SK-N-SH (cell line): ENCODE data around the gene INPP5A. TPM values are rescaled to one million over a fixed set of nuclear protein-coding genes. Genes with fewer than 3 reads are reported as not detected.

Source experiments
- CTCF ChIA-PET: fragments of 300-600, 350-600 bp; formaldehyde crosslinking; extraction: SDS; loops from one replicate; lab custom pipeline; 2021; lab: Yijun Ruan, JAX
- POLR2A ChIA-PET: fragments of 350-600 bp; sonication (Branson Sonifier 250); formaldehyde crosslinking; extraction: SDS; loops from one replicate; lab custom pipeline; 2020; ENCODE audit warnings: antibody characterized with exemption, inconsistent platforms; lab: Yijun Ruan, JAX
- DNase-seq: peaks from one replicate; pipeline ENCODE4 v3.0.0; 2012
- H2AFZ ChIP-seq: fragments of 200-600 bp; sonication (generic); 2 replicates; pipeline ENCODE4 v1.8.1; 2016; ENCODE audit warnings: antibody characterized with exemption, mild to moderate bottlenecking, low read depth
- H3F3A ChIP-seq: fragments of 200-600 bp; sonication (generic); replicated peaks from 2 replicates; pipeline ENCODE3; 2016; ENCODE audit warnings: antibody characterized with exemption, mild to moderate bottlenecking; ENCODE audit not compliant: insufficient read depth
- H3K27ac ChIP-seq, 2 experiments: fragments of 200-500 bp in 1 of 2; fragments of 200-600 bp in 1 of 2; sonication (Bioruptor generic) in 1 of 2; sonication (generic), shearing (Covaris generic) in 1 of 2; 2 replicates each; pipeline versions ENCODE4 v1.5.1 to v1.6.1; 2014 to 2016; ENCODE audit warnings: low read depth in 2 of 2, inconsistent platforms in 1 of 2, low read length in 1 of 2, mild to moderate bottlenecking in 1 of 2, mixed read lengths in 1 of 2
- H3K27me3 ChIP-seq: fragments of 200-600 bp; sonication (generic), shearing (Covaris generic); 2 replicates; pipeline ENCODE4 v1.6.1; 2016; ENCODE audit warnings: mixed run types; ENCODE audit not compliant: insufficient read depth
- H3K36me3 ChIP-seq, 2 experiments: fragments of 200-500 bp in 1 of 2; fragments of 200-600 bp in 1 of 2; sonication (Bioruptor generic) in 1 of 2; sonication (generic) in 1 of 2; replicated peaks in 1 of 2; 2 replicates each; pipeline versions ENCODE3 to v1.5.1; 2014 to 2016; ENCODE audit warnings: low read length in 1 of 2, mild to moderate bottlenecking in 1 of 2; ENCODE audit not compliant: insufficient read depth in 2 of 2, control insufficient read depth in 1 of 2
- H3K4me1 ChIP-seq, 2 experiments: fragments of 200-500 bp in 1 of 2; fragments of 200-600 bp in 1 of 2; sonication (Bioruptor generic) in 1 of 2; sonication (generic), shearing (Covaris generic) in 1 of 2; 2 replicates each; pipeline versions ENCODE4 v1.5.1 to v1.6.1; 2014 to 2016; ENCODE audit warnings: low read depth in 1 of 2, low read length in 1 of 2, mixed run types in 1 of 2; ENCODE audit not compliant: insufficient read depth in 2 of 2, control insufficient read depth in 1 of 2
- H3K4me2 ChIP-seq: fragments of 200-600 bp; sonication (generic), shearing (Covaris generic); 2 replicates; pipeline ENCODE4 v1.6.1; 2017; ENCODE audit warnings: mixed run types
- H3K4me3 ChIP-seq, 2 experiments: fragments of 200-500 bp in 1 of 2; fragments of 200-600 bp in 1 of 2; sonication (Bioruptor generic) in 1 of 2; sonication (generic), shearing (Covaris generic) in 1 of 2; 2 replicates each; pipeline versions ENCODE4 v1.5.1 to v1.8.1; 2014 to 2016; ENCODE audit warnings: low read depth in 2 of 2, inconsistent platforms in 1 of 2, low read length in 1 of 2, mild to moderate bottlenecking in 1 of 2, mixed read lengths in 1 of 2, moderate library complexity in 1 of 2
- H3K79me2 ChIP-seq: fragments of 200-600 bp; sonication (generic); 2 replicates; pipeline ENCODE4 v1.8.1; 2017; ENCODE audit warnings: mild to moderate bottlenecking; ENCODE audit not compliant: insufficient read depth
- H3K9ac ChIP-seq: fragments of 200-600 bp; sonication (generic); 2 replicates; pipeline ENCODE4 v1.6.1; 2017; ENCODE audit warnings: mixed run types
- H3K9me2 ChIP-seq: fragments of 200-600 bp; sonication (generic); 2 replicates; pipeline ENCODE4 v1.6.1; 2017; ENCODE audit warnings: mixed run types
- H3K9me3 ChIP-seq: fragments of 200-600 bp; sonication (generic); 2 replicates; pipeline ENCODE4 v1.6.1; 2017; ENCODE audit warnings: mixed run types, mild to moderate bottlenecking, moderate library complexity
- H4K20me1 ChIP-seq: fragments of 200-600 bp; sonication (generic); 2 replicates; pipeline ENCODE4 v1.6.1; 2017; ENCODE audit warnings: mild to moderate bottlenecking, mixed run types; ENCODE audit not compliant: insufficient read depth
- FOXJ3 ChIP-seq: sonication (generic); formaldehyde crosslinking; IDR thresholded peaks from 2 replicates; pipeline ENCODE4 v1.5.1; 2020; ENCODE audit warnings: mild to moderate bottlenecking, missing genetic modification reagents
- GABPA ChIP-seq: IDR thresholded peaks from 2 replicates; pipeline ENCODE4 v1.4.0; 2012; ENCODE audit warnings: low read depth, mild to moderate bottlenecking
- GATA2 ChIP-seq: sonication (generic); formaldehyde crosslinking; IDR thresholded peaks from 2 replicates; pipeline ENCODE4 v1.5.0; 2020; ENCODE audit warnings: mild to moderate bottlenecking, missing genetic modification reagents
- JUND ChIP-seq: IDR thresholded peaks from 2 replicates; pipeline ENCODE4 v1.4.0; 2012
- MXI1 ChIP-seq: IDR thresholded peaks from 2 replicates; pipeline ENCODE4 v1.6.1; 2012; ENCODE audit warnings: mild to moderate bottlenecking, low read depth, low read length, improper control_type of control experiment
- NFIC ChIP-seq: IDR thresholded peaks from 2 replicates; pipeline ENCODE4 v1.4.0; 2012; ENCODE audit warnings: borderline replicate concordance
- NRF1 ChIP-seq: IDR thresholded peaks from 2 replicates; pipeline ENCODE4 v1.6.1; 2012; ENCODE audit warnings: low read depth, mild to moderate bottlenecking, low read length
- PBX3 ChIP-seq: IDR thresholded peaks from 2 replicates; pipeline ENCODE4; 2012
- SIN3A ChIP-seq: IDR thresholded peaks from 2 replicates; pipeline ENCODE4 v1.6.1; 2012; ENCODE audit warnings: low read depth, mild to moderate bottlenecking, low read length, moderate library complexity, borderline replicate concordance
- TAF1 ChIP-seq: IDR thresholded peaks from 2 replicates; pipeline ENCODE4 v1.6.1; 2012; ENCODE audit warnings: low read depth, mild to moderate bottlenecking, low read length, moderate library complexity, borderline replicate concordance
- TEAD4 ChIP-seq: IDR thresholded peaks from 2 replicates; pipeline ENCODE4 v1.4.0; 2012; ENCODE audit warnings: mild to moderate bottlenecking, borderline replicate concordance; ENCODE audit not compliant: insufficient read depth
- WGBS: methylation state at CpG from one replicate; pipeline ENCODE4 v1.1.6; 2017; ENCODE audit warnings: low lambda C conversion rate; 5-methylcytosine and 5-hydroxymethylcytosine counted together
- polyA plus RNA-seq, 3 experiments: library from polyadenylated mRNA; depleted of rRNA; stranded (reverse); fragments of >200 nt; gene quantifications; 2 replicates each; pipeline ENCODE4 v1.2.3, GENCODE V29; 2012
- TF ChIP-seq, protein P1 (sequence below): fragments of 150-350 bp; IDR thresholded peaks from 2 replicates; pipeline ENCODE4 v1.6.1; 2017; ENCODE audit warnings: antibody characterized with exemption, low read length, low read depth, borderline replicate concordance
- TF ChIP-seq, protein P2 (sequence below): fragments of 200-600 bp; sonication (generic); IDR thresholded peaks from 2 replicates; pipeline ENCODE4 v1.6.1; 2017; ENCODE audit warnings: antibody characterized with exemption, mild to moderate bottlenecking, moderate library complexity
- TF ChIP-seq, protein P3 (sequence below): IDR thresholded peaks from 2 replicates; pipeline ENCODE4 v1.4.0; 2012; ENCODE audit warnings: low read depth, borderline replicate concordance

INPP5A gene
- polyA plus RNA-seq, 1 of the 3 experiments (the other 2 are of a cell fraction): 12.0 TPM

- TF ChIP-seq MXI1: no peak
Measured at GRCh38 chr10:132619927-132620326, 82.3 kb downstream of the INPP5A start (continued).

DNA sequence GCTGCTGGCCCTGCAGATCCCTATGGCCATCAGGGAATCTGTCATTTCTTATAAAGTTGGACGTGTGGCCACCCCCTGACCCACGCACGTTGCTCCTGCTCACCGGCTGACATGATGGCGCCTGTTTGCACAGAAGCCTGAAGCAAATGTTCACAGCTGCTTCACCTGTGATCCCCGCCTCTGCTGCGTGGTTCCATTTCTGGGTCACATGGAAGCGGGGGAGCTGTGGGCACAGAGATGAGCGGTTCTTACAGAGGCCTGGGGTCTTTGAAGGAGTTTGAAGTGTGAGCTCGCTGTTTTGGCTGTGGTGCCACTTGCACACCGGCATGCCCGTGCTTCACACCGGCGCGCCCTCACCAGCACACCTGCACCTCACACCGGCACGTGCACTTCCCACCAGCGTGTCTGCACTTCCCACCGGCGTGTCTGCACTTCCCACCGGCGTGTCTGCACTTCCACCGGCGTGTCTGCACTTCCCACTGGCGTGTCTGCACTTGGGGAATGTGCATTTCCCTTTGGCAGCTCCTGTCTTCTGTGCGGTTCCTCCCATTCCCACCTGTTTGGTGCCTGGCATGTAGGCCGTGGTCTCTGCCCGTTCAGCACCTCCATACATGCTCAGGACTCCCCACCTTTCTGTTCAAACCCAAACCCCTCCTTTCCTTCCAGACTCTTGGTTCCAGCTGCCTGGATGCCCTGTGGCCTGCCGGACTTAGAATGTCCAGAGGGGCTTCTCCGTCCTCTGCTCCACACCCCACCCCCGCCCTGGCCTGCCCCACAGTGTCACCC, 86.7 kb downstream of the INPP5A start:
- no peak overlapping the region for H3K9ac ChIP-seq
- DNase-seq: no peak
- no peaks in the 10 kb centered on the region for H3F3A ChIP-seq
- peaks cover 0 to 28% of the 10 kb centered on the region in 2 experiments; a peak in 2 of 4 replicates for H3K4me1 ChIP-seq
- H3K27me3 ChIP-seq: no peaks in the 10 kb centered on the region
- POLR2A ChIA-PET: no interaction called here
- CTCF ChIA-PET: interaction anchor here (1.0 to 1.2 kb wide), 2 partner anchors 52 to 165 kb away, joined by 4 to 5 read pairs; no protein-coding TSS in a partner anchor
- no peaks in the 10 kb centered on the region for H3K79me2 ChIP-seq
- no peak overlapping the region for H3K27ac ChIP-seq
- H2AFZ ChIP-seq: no peak overlapping the region
- 88% methylated on average over 22 of the region's 31 CpGs for WGBS
- H3K9me2 ChIP-seq: no peaks in the 10 kb centered on the region
- no peak overlapping the region for H3K4me2 ChIP-seq
- no peaks in the 10 kb centered on the region for H3K36me3 ChIP-seq
- no peaks in the 10 kb centered on the region for H4K20me1 ChIP-seq
- H3K9me3 ChIP-seq: no peaks in the 10 kb centered on the region
- H3K4me3 ChIP-seq: no peak overlapping the region
- TF ChIP-seq NRF1: no peak
- TF ChIP-seq JUND: no peak
- TF ChIP-seq SIN3A: no peak
- no peak for TF ChIP-seq TAF1
- no peak for TF ChIP-seq GATA2 (CRISPR knock-in tag)
- TF ChIP-seq, protein P1, sequence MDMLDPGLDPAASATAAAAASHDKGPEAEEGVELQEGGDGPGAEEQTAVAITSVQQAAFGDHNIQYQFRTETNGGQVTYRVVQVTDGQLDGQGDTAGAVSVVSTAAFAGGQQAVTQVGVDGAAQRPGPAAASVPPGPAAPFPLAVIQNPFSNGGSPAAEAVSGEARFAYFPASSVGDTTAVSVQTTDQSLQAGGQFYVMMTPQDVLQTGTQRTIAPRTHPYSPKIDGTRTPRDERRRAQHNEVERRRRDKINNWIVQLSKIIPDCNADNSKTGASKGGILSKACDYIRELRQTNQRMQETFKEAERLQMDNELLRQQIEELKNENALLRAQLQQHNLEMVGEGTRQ: no peak
- no peak for TF ChIP-seq TEAD4
- TF ChIP-seq GABPA: no peak
- TF ChIP-seq FOXJ3: no peak
- TF ChIP-seq, protein P2, sequence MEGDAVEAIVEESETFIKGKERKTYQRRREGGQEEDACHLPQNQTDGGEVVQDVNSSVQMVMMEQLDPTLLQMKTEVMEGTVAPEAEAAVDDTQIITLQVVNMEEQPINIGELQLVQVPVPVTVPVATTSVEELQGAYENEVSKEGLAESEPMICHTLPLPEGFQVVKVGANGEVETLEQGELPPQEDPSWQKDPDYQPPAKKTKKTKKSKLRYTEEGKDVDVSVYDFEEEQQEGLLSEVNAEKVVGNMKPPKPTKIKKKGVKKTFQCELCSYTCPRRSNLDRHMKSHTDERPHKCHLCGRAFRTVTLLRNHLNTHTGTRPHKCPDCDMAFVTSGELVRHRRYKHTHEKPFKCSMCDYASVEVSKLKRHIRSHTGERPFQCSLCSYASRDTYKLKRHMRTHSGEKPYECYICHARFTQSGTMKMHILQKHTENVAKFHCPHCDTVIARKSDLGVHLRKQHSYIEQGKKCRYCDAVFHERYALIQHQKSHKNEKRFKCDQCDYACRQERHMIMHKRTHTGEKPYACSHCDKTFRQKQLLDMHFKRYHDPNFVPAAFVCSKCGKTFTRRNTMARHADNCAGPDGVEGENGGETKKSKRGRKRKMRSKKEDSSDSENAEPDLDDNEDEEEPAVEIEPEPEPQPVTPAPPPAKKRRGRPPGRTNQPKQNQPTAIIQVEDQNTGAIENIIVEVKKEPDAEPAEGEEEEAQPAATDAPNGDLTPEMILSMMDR: no peak
- no peak for TF ChIP-seq PBX3
- TF ChIP-seq NFIC: no peak
- TF ChIP-seq, protein P3, sequence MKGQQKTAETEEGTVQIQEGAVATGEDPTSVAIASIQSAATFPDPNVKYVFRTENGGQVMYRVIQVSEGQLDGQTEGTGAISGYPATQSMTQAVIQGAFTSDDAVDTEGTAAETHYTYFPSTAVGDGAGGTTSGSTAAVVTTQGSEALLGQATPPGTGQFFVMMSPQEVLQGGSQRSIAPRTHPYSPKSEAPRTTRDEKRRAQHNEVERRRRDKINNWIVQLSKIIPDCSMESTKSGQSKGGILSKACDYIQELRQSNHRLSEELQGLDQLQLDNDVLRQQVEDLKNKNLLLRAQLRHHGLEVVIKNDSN: no peak
